ENCODE measurements around the gene GSG1L. TPM values are rescaled to one million over a fixed set of nuclear protein-coding genes. Genes with fewer than 3 reads are reported as not detected.

Gene GSG1L
- total and polyA plus RNA-seq, 2 of the 13 experiments (the other 11 are each of a cell fraction or from before 2014, with no cell fraction given) = not detected

- intact Hi-C loops (cut with micrococcal nuclease; ENCODE audit: unreplicated experiment) = no loop called here
- BruUV-seq (replicated peaks) = no TSS peak
- 6% methylated on average over 5 of the region's 5 CpGs for WGBS (ENCODE audit: low lambda C conversion rate)
Measured at GRCh38 chr16:27995378-27995777, 68.1 kb downstream of the GSG1L start.

More at GRCh38 chr16:27995378-27995777, 68.1 kb downstream of the GSG1L start:
- no peaks in the 10 kb centered on the region for H3K79me2 ChIP-seq (ENCODE audit: insufficient read depth, low read length)
- no peak overlapping the region for H3K9ac ChIP-seq (ENCODE audit: insufficient read depth, low read depth, low read length)
- TF ChIP-seq ZNF260 (CRISPR knock-in tag; IDR thresholded peaks at IDR 0.05; ENCODE audit: borderline replicate concordance, low read depth) (no peak), BCL6 (CRISPR knock-in tag; IDR thresholded peaks at IDR 0.05) (no peak), MZF1 (CRISPR knock-in tag; IDR thresholded peaks at IDR 0.05; ENCODE audit: borderline replicate concordance) (no peak), IRX3 (CRISPR knock-in tag; IDR thresholded peaks at IDR 0.05; ENCODE audit: borderline replicate concordance, low read depth) (no peak), NFE2 (CRISPR knock-in tag; IDR thresholded peaks at IDR 0.05) (no peak), ARID5B (CRISPR knock-in tag; IDR thresholded peaks at IDR 0.05) (no peak), ZNF451 (CRISPR knock-in tag; IDR thresholded peaks at IDR 0.05) (no peak), CREB3 (CRISPR knock-in tag; IDR thresholded peaks at IDR 0.05) (no peak), SKI (IDR thresholded peaks at IDR 0.05; ENCODE audit: partially characterized antibody) (no peak), GLMP (CRISPR knock-in tag; IDR thresholded peaks at IDR 0.05; ENCODE audit: borderline replicate concordance) (no peak)
- no peaks in the 10 kb centered on the region for H3K4me1 ChIP-seq (ENCODE audit: insufficient read depth, low read length)
- no peak overlapping the region for H3K4me3 ChIP-seq (replicated peaks in 1 of 3; ENCODE audit: insufficient read depth in 1 of 3, low read depth in 2 of 3, low read length in 3 of 3)
- H4K20me1 ChIP-seq (ENCODE audit: insufficient read depth, low read length) = no peaks in the 10 kb centered on the region
- no peaks in the 10 kb centered on the region for H3K27me3 ChIP-seq (ENCODE audit: control insufficient read depth in 1 of 2, insufficient read depth in 2 of 2, low read length in 2 of 2)
- no peaks in the 10 kb centered on the region for H3K36me3 ChIP-seq (replicated peaks in 1 of 2; ENCODE audit: control insufficient read depth in 1 of 2, insufficient read depth in 2 of 2, low read length in 2 of 2)
- ATAC-seq (no peak), DNase-seq (ENCODE audit: low spot score) (no peak), FAIRE-seq (no peak)
- no peak overlapping the region for H2AFZ ChIP-seq (ENCODE audit: low read length)
- peaks cover 11% of the 10 kb centered on the region; the same call in 1 of the 2 replicates for H3K9me3 ChIP-seq (ENCODE audit: low read length)
- no peak overlapping the region for H3K4me2 ChIP-seq (ENCODE audit: low read depth, low read length)
- H3K27ac ChIP-seq (ENCODE audit: extremely low read length, insufficient read depth, low read length) = no peak overlapping the region
- in situ Hi-C loops (cut with HindIII; ENCODE audit: extremely low pct_ligation_motif_present, low pct_unique_long_range_greater_than_20kb) = no loop called here
- POLR2A ChIA-PET = no interaction called here
- CTCF ChIA-PET (ENCODE audit: low intra/inter-chr PET ratio, low total read pairs) = no interaction called here

All from HepG2 (cell line).